T-helper 2 cell treated with Interferon-gamma antibody and Interleukin-4, amounts not matched to agents 100 ng/mL and 5 ng/mL, for 36 hours (primary cell): Measurements from ENCODE around the gene COPS7B. TPM values are rescaled to one million over a fixed set of nuclear protein-coding genes. Genes with fewer than 3 reads are reported as not detected.

Experiments
- intact Hi-C: fragments of 100-400 bp; cut with micrococcal nuclease; formaldehyde crosslinking; loops from one replicate; pipeline ENCODE4 v1.15.1; 2023
- total RNA-seq: library from RNA; stranded (reverse); gene quantifications from 2 replicates; pipeline ENCODE4 v1.2.3, GENCODE V29; 2022

COPS7B gene
- total RNA-seq, 1 donor from 2014 or later = 51.0 TPM

DNA sequence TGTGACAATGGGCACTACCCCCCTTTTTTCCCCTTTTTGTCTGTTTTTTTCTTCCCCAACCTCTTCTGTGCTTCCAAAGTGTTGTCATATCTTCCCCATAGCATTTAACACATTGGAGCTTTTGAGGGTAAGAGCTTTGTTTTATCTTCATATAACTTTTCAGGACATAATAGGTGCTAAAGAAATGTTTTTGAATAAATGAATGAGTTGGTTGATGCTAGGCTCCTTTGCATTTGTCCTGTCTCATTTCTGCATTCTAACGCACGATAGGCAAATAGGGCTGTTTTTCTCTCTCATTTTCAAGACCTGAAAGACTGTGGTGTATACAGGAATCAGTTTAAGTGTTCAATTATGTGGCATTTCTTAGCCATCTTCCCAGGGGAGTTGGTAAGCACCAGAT is 832 bp upstream of the COPS7B start:
- intact Hi-C loops = no loop called here

DNA sequence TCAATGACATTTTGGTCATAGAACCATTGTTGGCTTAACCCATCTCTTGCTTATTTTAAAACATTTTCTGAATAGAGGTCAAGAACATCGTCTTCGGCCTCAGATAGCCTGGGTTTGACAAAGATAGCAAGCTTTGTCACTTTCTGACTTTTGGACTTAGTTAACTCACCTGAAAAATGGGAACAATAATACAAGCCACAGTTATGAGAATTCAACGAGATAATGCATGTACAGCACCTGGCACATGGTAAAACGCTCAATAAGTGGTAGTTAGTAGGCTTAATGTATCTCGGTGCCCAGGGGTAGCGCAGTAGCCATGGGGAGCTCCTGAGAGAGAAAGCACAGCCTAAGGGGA is 446 bp upstream of the COPS7B start:
- intact Hi-C loops = loop anchor here (1.0 to 2.0 kb wide), 2 partner anchors 172 to 765 kb away; partner anchors contain the start of genes EIF4E2 and TIGD1

DNA sequence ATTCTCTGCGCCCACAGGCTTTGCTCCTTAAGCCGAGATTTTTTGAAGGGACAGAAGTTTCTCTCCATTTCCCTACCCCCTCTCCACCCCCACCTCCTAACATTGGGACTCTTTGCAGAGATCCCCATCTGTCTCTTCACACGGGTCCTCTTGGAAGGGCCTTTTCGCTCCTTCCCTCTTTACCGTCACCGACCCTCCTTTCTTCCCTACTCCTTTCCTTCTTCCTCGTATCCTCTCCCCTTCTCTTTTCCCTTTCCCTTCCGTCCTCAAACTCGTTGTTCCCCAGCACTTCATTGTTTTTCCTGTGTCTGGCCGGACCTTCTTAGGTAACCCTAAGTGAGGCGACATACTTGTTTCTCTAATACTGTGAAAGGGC is 660 bp downstream of the COPS7B start:
- intact Hi-C loops = loop anchor here (1.0 to 2.0 kb wide), 2 partner anchors 174 to 764 kb away; partner anchors contain the start of genes EIF4E2 and TIGD1

DNA sequence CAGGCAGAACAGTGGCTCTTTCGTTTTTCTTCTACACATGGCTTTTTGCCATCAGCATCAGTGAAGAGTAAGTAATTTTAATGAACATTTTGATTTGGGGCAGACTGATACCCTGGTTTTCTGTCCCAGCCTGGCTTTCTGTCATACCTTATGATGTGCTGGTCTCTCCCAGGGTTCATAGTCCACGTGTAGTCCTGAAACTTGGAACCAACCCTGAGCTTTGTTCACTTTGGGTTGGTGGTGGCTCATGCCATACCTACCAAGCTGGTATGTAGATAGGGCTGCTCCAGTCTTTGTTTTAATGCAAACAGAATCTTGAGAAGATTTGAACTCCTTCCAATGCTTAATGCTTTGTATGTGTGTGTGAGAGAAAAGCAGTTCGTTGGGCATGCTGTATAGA is 4.9 kb downstream of the COPS7B start:
- intact Hi-C loops = no loop called here

DNA sequence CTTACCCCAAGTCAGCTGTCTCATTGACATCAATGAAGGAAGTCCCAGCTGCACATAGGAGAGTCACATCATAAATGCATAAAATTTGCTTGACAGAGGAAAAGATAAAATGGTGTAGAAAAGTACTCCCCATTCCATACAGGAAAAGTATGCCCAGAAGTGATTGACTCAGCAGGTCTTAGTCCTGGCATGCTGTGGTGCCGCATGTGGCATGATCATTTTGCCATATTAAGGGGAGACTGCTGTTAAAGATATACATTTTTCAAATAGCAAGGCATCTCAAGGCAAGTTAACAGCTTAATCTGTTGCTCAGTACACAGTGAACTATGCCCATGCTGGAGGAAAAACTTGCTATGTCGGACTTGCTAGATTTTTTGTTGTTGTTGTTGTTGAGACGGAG is 8.1 kb downstream of the COPS7B start:
- intact Hi-C loops = no loop called here

DNA sequence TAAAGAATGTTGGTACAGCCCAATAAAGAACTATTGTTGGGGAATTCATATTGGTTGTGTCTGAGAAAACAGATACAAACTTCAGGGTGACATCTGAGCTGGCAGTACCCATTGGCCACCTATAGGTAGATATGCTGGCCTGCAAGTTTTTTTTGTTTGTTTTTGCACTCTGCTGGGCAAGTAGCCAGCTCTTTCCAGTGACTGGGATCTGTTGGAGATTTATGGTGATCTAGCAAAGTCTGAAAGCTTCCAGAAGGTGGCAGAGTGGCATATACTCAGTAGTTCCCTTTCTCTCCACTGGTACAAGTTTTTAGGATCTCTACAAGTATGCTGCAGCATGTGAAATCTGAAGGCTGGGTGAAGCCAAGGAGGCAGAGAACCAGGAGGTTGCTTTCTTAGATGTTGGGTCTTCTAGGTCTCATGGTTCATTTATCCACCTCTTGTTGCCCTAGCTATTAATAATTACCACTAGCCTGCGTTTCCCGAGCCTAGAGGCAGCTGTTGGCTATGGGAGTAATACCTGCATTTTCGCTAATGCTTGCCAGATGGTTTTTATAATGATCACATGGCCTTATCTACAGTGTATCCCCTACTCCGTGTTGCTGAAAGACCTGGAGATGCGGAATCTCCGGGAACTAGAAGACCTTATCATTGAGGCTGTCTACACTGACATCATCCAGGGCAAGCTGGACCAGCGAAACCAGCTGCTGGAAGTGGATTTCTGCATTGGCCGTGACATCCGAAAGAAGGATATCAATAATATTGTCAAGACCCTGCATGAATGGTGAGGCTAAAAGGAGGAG is 9.5 kb downstream of the COPS7B start:
- intact Hi-C loops = no loop called here

DNA sequence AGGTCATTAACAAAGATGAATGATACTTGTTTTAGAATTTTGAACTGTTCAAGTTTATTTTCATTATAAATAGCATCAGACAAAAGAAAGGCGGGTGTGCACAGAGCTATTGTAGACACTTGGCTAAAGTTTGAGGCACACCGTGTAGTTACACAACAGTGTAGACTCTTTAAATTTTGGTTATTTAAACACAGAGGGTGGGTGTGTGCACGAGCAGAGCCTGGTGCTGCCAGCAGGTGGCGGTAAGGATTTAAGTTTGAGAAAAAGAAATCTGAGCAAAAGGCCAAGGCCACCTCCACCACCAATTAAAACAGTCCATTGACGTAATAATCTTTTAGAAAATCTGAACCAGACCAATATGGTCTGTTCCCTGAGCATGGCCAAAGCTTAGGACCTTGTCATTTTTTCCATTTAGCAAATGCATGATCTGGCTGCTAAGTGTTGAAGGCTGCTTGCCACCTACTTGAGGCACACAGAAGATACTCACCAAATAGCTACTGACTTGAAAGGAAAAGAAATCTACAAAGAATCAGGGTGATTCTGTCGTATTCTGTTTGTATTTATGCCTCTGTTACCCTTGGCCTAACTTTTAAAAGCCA is 14.3 kb downstream of the COPS7B start:
- intact Hi-C loops = no loop called here

DNA sequence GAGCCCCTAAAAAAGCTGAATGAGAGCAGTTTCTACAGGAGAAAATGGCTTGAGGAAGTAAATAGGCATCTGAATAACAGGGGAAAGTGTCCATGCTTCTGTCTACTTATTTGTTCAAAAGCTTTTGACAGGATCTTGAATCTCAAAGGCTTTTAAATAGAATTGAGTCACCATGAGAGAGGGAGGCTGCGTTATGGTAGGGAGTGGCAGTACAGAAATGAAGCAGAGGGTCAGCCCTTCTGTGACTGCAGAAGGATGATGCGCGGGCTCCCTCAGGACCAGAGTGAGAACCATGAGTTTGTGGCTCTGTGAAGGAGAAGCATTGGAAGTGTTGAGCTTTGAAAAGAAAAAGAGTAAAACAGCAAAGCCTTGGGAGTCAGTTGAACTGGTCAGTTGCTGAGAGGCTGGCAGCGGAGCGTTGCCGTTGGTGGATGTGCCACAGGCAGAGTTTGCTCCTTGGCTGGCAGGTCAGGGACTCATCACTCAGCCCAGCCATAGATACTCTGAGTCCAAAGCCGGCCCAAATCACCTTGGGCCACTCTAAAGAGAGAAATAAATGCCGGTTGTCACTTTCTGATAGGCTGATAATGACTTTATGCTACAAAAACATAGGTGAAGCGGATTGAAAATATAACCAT is 17.4 kb downstream of the COPS7B start:
- intact Hi-C loops = no loop called here

DNA sequence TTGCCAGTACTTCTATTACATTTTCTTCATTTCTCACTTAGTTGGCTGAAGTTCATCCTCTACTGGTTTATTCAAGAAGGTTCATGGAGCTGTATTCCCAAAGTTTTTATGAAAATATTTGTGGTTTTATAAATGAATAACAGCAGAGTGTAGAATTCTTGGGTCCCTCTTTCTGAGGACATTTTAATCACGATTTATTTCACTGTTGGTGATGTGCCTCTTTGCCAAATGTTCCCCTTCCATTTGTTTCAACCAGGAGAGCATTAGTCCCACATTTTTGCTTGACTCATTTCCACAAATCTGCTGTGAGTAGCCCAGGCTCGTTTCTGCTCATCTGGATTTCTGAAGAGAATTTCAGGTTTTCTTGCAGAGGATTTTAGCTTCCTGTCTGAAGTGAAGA is 20.8 kb downstream of the COPS7B start:
- intact Hi-C loops = no loop called here

DNA sequence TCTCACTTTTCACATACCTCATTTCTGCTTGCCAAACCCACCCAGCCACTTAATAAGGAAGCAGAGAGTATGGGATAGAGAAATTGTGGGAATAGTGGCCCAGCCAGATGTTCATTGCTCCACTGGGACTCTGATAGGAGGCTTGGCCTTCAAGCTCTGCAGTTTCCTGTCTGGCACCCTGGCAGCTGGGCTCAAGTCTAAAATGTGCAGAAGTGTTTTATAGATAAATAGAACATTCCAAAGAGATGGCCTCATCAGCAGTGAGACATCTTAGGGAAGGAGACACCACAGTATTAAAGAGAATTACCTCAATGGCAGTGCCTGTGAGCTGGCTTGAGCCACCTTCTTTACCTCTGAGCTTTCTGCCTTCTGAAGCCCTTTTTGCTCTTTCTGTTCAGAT is 24.7 kb downstream of the COPS7B start:
- intact Hi-C loops = no loop called here

DNA sequence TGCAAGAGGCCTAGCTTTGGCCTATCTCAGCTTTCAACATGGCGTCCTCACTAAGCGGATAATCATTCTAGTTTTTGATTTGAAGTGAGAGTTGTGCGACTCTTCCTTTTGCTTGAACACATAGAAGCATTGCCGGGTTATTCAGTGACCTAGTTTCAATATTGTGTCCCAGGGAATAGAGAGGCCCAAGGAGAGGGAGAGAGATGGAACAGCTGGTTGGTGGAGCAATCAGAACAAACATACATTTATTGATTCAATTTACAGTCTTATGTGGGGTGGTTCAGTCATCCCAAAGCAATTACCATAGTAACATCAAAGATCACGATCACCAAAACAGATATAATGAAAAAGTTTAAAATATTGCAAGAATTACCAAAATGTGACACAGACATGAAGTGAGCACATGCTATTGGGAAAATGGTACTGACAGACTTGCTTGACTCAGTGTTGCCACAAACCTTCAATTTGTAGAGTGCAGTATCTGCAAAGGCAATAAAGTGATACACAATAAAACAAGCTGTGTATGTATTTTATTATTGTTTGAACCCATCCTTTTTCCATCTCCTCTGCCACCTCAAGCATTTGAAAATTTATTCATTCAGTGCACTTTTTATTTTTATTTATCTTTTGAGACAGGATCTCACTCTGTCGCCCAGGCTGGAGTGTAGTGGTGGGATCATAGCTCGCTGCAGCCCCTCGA is 30.2 kb downstream of the COPS7B start:
- intact Hi-C loops = no loop called here

DNA sequence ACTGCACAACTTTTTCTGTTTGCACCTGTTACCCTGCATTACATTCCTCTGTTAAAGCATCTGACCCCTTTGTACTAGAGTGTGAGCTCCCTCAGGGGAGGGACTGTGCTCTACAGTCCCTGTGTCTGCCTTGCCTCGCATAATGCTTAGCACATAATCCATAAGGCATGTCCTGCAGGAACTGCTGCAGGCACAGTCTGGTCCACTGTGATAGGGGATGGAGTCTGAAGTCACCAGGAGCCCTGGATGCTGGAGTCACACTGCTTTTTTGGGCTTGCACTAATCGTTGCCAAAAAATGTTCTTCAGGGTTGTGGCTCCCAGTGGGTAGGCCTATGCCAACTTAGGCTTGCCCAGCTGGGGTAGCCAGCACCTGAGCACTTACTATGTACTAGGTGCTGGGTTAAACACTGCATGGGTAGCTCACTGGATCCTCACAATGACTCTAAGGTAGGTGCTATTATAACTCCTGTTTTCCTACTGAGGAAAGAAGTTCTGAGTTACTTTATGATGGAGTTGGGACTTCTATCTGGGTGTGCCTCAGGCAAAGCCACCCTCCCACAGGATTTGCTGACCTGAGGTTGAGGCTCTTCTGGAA is 33.3 kb downstream of the COPS7B start:
- intact Hi-C loops = no loop called here

DNA sequence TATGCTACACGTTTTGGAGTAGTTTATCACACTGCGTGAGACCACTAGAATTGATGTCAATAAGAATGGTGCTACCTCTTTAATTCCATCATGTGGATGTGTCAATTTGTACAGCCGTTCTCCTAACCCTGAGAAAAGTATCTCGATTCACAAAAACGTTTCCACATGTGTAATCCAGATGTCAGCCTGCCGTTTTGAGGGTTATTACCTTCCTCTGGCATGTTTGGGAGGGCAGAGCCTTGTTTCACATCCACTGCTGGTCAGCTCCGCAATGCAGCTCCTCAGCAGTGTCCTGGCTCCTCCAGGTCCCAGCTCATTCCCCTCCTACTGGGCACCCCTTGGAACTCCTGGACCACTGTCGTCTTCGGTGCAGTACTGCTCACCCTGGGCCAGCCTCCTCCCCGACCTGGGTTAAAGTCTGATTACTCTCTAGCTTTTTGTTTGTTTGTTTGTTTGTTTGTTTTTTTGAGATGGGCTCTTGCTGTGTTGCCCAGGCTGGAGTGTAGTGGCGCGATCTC is 34.6 kb downstream of the COPS7B start:
- intact Hi-C loops = no loop called here

DNA sequence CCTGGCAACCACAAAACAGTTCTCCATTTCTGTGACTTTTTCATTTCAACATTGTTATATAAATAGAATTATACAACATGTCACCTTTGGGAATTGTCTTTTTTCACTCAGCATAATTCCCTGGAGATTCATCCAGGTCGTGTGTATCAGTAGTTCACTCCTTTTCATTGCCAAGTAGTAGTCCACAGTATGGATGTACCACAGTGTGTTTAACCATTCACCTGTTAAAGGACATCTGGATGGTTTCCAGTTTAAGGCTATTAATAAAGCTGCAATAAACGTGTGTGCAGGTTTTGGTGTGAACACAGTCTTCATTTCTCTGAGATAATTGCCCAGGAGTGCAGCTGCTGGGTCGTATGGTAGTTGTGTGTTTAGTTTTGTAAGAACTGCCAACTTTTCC is 35.7 kb downstream of the COPS7B start:
- intact Hi-C loops = no loop called here

DNA sequence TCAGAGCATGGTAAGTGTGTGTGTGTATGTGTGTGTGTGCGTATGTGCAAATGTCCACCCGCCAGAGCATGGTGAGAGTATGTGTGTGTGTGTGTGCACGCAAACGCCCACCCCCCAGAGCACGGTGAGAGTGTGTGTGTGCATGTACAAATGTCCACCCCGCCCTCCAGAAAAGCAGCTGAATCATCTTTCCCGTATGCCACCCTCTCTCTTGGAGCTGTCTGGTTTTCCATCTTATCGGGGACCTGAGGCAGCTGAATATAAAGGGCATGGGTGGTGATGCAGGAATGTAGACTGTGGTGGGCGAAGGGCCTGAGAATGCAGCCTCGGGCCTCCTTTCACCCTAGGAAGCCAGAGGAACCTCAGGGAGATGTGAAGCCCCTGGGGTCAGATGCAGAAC is 66.9 kb downstream of the COPS7B start:
- intact Hi-C loops = no loop called here

DNA sequence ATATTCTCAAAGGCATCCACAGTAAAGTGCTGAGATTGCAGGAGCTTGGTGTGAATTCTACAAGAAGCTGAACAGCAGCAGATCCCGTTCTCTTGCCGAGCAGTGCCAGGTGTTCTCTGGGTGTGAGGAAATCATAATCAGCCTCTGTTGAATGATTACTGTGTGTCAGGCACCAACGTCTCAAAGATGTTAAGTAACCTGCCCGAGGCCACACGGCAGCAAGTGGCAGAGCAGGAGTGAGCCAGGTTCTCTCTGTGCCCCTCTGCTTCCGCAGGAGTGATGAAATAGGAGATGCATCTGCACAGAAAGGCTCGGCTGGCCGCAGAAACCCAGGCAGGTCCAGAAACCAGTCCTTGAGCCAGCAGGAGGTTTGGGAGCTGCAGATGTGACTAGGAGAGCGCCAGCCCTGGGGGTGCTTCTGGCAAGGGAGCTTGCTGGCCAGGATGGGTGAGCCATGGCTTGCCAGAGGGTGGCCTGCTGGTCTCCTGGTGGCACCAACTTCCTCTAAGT is 68.4 kb downstream of the COPS7B start:
- intact Hi-C loops = no loop called here

DNA sequence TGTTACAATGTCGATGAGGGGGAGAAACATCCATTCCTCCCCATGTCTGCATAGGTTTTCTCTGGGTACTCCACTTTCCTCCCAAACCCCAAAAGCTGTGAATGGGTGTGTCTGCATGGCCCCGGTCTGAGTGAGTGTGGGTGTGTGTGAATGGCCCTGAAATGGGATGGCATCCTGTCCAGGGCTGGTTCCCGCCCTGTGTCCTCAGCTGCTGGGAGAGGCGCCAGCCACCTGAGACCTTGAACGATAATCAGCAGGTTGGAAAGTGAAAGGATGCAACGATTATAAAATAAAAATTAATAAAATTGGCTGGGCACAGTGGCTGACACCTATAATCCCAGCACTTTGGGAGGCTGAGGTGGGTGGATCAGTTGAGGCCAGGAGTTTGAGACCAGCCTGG is 70.7 kb downstream of the COPS7B start:
- intact Hi-C loops = no loop called here
